ENCODE data around the gene TMEM156. TPM values are rescaled to one million over a fixed set of nuclear protein-coding genes. Genes with fewer than 3 reads are reported as not detected.

TMEM156 gene
- total and polyA plus RNA-seq, 10 of the 15 experiments (the other 5 are each of a cell fraction or from before 2014, with no cell fraction given): 20.8 to 48.3 (median 32.7) TPM

DNA sequence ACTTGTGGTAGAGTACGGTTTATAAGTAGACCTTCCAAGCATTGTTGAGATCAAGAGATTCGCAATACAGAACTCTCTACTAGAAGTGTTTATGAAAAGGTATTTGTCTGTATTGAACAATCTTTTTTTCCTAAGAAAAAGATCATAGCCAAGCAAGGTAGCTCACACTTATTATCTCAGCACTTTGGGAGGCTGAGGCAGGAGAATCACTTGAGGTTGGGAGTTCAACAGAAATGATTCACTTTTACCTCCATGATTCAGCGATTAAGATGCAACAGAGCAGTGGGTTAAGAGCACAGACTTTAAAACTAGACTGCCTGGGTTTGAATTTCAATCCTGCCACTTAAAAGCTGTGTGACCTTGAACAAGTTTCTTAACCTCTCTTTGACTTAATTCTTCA is 74.3 kb downstream of the TMEM156 start:
- Histone ChIP-seq H3K4me1 (ENCODE audit: control insufficient read depth, insufficient read depth, low read length) (peaks cover 6% of the 10 kb centered on the region; the same call in 1 of the 2 replicates), H4K20me1 (ENCODE audit: control insufficient read depth, insufficient read depth) (no peaks in the 10 kb centered on the region), H3K9ac (ENCODE audit: control insufficient read depth, insufficient read depth, low read length) (no peak overlapping the region), H3K27me3 (replicated peaks in 1 of 2; ENCODE audit: control insufficient read depth in 2 of 2, insufficient read depth in 2 of 2, low read length in 1 of 2) (no peaks in the 10 kb centered on the region), H2AFZ (ENCODE audit: control insufficient read depth, low read depth, low read length) (no peak overlapping the region), H3K4me3 (no peak overlapping the region), H3K9me3 (replicated peaks; ENCODE audit: control insufficient read depth, insufficient read depth, low read length) (no peaks in the 10 kb centered on the region; the same call in 1 of the 3 replicates), H3K79me2 (ENCODE audit: control insufficient read depth, insufficient read depth, low read length) (no peaks in the 10 kb centered on the region), H3K27ac (ENCODE audit: control insufficient read depth, insufficient read depth) (no peak overlapping the region), H3K36me3 (ENCODE audit: control insufficient read depth in 2 of 2, insufficient read depth in 2 of 2, low read length in 1 of 2) (no peaks in the 10 kb centered on the region), H3K4me2 (ENCODE audit: control insufficient read depth, insufficient read depth) (no peak overlapping the region)
- BruUV-seq (replicated peaks): no TSS peak
- ChIA-PET POLR2A (interaction anchor here (1.0 kb wide), 1 partner anchor 8 kb away, joined by 3 read pairs; no protein-coding TSS in a partner anchor), SMC1A (ENCODE audit: uncharacterized antibody, unreplicated experiment) (interaction anchor here (0.6 to 1.9 kb wide), 4 partner anchors 9 to 160 kb away, joined by 3 to 16 read pairs (median 4); no protein-coding TSS in a partner anchor), CTCF (interaction anchor here (0.9 kb wide), 1 partner anchor 13 kb away, joined by 3 read pairs; no protein-coding TSS in a partner anchor), RAD21 (ENCODE audit: unreplicated experiment) (interaction anchor here (0.8 to 1.0 kb wide), 2 partner anchors 9 to 17 kb away, joined by 3 to 4 read pairs; no protein-coding TSS in a partner anchor)
- TF ChIP-seq, protein P1, sequence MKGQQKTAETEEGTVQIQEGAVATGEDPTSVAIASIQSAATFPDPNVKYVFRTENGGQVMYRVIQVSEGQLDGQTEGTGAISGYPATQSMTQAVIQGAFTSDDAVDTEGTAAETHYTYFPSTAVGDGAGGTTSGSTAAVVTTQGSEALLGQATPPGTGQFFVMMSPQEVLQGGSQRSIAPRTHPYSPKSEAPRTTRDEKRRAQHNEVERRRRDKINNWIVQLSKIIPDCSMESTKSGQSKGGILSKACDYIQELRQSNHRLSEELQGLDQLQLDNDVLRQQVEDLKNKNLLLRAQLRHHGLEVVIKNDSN (IDR thresholded peaks at IDR 0.05; ENCODE audit: borderline replicate concordance, extremely low read length, insufficient read depth, low read depth, low read length): no peak
- TF ChIP-seq NRF1 (conservative IDR thresholded peaks at IDR 0.05; ENCODE audit: low read depth, low read length): no peak
- TF ChIP-seq, protein P2, sequence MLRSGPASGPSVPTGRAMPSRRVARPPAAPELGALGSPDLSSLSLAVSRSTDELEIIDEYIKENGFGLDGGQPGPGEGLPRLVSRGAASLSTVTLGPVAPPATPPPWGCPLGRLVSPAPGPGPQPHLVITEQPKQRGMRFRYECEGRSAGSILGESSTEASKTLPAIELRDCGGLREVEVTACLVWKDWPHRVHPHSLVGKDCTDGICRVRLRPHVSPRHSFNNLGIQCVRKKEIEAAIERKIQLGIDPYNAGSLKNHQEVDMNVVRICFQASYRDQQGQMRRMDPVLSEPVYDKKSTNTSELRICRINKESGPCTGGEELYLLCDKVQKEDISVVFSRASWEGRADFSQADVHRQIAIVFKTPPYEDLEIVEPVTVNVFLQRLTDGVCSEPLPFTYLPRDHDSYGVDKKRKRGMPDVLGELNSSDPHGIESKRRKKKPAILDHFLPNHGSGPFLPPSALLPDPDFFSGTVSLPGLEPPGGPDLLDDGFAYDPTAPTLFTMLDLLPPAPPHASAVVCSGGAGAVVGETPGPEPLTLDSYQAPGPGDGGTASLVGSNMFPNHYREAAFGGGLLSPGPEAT (IDR thresholded peaks at IDR 0.05; ENCODE audit: low read depth): no peak
- TF ChIP-seq DPF2 (IDR thresholded peaks at IDR 0.05): no peak
- TF ChIP-seq, protein P3, sequence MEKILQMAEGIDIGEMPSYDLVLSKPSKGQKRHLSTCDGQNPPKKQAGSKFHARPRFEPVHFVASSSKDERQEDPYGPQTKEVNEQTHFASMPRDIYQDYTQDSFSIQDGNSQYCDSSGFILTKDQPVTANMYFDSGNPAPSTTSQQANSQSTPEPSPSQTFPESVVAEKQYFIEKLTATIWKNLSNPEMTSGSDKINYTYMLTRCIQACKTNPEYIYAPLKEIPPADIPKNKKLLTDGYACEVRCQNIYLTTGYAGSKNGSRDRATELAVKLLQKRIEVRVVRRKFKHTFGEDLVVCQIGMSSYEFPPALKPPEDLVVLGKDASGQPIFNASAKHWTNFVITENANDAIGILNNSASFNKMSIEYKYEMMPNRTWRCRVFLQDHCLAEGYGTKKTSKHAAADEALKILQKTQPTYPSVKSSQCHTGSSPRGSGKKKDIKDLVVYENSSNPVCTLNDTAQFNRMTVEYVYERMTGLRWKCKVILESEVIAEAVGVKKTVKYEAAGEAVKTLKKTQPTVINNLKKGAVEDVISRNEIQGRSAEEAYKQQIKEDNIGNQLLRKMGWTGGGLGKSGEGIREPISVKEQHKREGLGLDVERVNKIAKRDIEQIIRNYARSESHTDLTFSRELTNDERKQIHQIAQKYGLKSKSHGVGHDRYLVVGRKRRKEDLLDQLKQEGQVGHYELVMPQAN (conservative IDR thresholded peaks at IDR 0.05): no peak
- TF ChIP-seq RUNX3 (IDR thresholded peaks at IDR 0.05; ENCODE audit: low read length): no peak
- no peak for TF ChIP-seq KLF5 (IDR thresholded peaks at IDR 0.05; ENCODE audit: partially characterized antibody)
- DNase-seq (ENCODE audit: low read depth, low spot score) (no peak), FAIRE-seq (no peak), ATAC-seq (no peak)
- WGBS (ENCODE audit: insufficient coverage, insufficient replicate concordance, low lambda C conversion rate, missing lambda C conversion rate): 94% methylated on average over 3 of the region's 3 CpGs
- in situ Hi-C loops (cut with MboI) (no loop called here), intact Hi-C loops (cut with micrococcal nuclease; ENCODE audit: unreplicated experiment) (no loop called here)

Measured in GM12878 (cell line).